ENCODE results near the gene C1orf167. TPM values are rescaled to one million over a fixed set of nuclear protein-coding genes. Genes with fewer than 3 reads are reported as not detected.

The C1orf167 gene
- total and polyA plus RNA-seq, 2 experiments from 2014 or later: 1.7 to 2.2 TPM

- TF ChIP-seq CTCF (conservative IDR thresholded peaks at IDR 0.05; ENCODE audit: low read depth in 2 of 2) (no peak), CREB1 (CRISPR knock-in tag; IDR thresholded peaks at IDR 0.05; ENCODE audit: low read depth) (no peak)
Measured at GRCh38 chr1:11735531-11735853, 26.5 kb upstream of the C1orf167 start (continued).

GRCh38 chr1:11735854-11736745, 25.9 kb upstream of the C1orf167 start, which contains the start of gene AGTRAP:
TSS of gene AGTRAP (plus strand) at chr1:11736136. CDS start at chr1:11736209, 73 bp downstream.
- H3K27ac ChIP-seq (ENCODE audit: low read depth): peak within 1 kb of the TSS; percentile 96
- H3F3A ChIP-seq (replicated peaks; ENCODE audit: low read depth): peaks cover 9% of the 10 kb centered on the region; the same call in 1 of the 2 replicates
- peaks cover 14% of the 10 kb centered on the region for H3K27me3 Mint-ChIP-seq (ENCODE audit: insufficient read depth, low read depth, poor library complexity)

More at GRCh38 chr1:11735854-11736745, 25.9 kb upstream of the C1orf167 start, which contains the start of gene AGTRAP:
- Histone ChIP-seq H4K20me1 (replicated peaks; ENCODE audit: insufficient read depth) (no peaks in the 10 kb centered on the region), H3K4me3 (peak within 1 kb of the TSS; percentile 86), H2AFZ (peak within 1 kb of the TSS; percentile 76), H3K79me2 (replicated peaks; ENCODE audit: insufficient read depth) (peaks cover 12% of the 10 kb centered on the region), H3K27me3 (ENCODE audit: insufficient read depth) (no peaks in the 10 kb centered on the region), H3K9me2 (ENCODE audit: insufficient read depth) (no peaks in the 10 kb centered on the region), H3K4me2 (peak within 1 kb of the TSS; percentile 89), H3K36me3 (ENCODE audit: insufficient read depth) (no peaks in the 10 kb centered on the region), H3K4me1 (ENCODE audit: insufficient read depth) (peaks cover 37% of the 10 kb centered on the region)
- H3K36me3 Mint-ChIP-seq (ENCODE audit: low read depth): no peaks in the 10 kb centered on the region
- peaks cover 50% of the 10 kb centered on the region for H3K4me1 Mint-ChIP-seq
- DNase-seq (ENCODE audit: low spot score) (peak; percentile 97), ATAC-seq (peak; percentile 79)
- no peaks in the 10 kb centered on the region; the same call in 2 of the 3 replicates for H3K9me3 Mint-ChIP-seq
- peak within 1 kb of the TSS; percentile 93 for H3K4me3 Mint-ChIP-seq
- TF ChIP-seq CTCF (conservative IDR thresholded peaks at IDR 0.05; ENCODE audit: low read depth in 2 of 2) (peak in 1 of 2 experiments; percentile 17; a peak in 1 of 4 replicates), POLR2AphosphoS5 (IDR thresholded peaks at IDR 0.05; ENCODE audit: low read depth) (peak; percentile 63), NANOG (IDR thresholded peaks at IDR 0.05; ENCODE audit: borderline replicate concordance) (no peak)
- H3K27ac Mint-ChIP-seq: peak within 1 kb of the TSS; percentile 98
